Hematopoietic multipotent progenitor cell treated with erythropoietin and hydrocortisone succinate and interleukin-3 and kit ligand, for 4 days (in vitro differentiated cells): ENCODE measurements around the gene ARHGEF19.
"Not testable (repeated sequence)": the region's sequence is repeated elsewhere in the genome, so short reads cannot be mapped to it uniquely, and the experiment has no call there.

Source experiments
- DNase-seq: peaks from one replicate; pipeline ENCODE4 v3.0.0-alpha.2; 2015

ARHGEF19 gene

DNA sequence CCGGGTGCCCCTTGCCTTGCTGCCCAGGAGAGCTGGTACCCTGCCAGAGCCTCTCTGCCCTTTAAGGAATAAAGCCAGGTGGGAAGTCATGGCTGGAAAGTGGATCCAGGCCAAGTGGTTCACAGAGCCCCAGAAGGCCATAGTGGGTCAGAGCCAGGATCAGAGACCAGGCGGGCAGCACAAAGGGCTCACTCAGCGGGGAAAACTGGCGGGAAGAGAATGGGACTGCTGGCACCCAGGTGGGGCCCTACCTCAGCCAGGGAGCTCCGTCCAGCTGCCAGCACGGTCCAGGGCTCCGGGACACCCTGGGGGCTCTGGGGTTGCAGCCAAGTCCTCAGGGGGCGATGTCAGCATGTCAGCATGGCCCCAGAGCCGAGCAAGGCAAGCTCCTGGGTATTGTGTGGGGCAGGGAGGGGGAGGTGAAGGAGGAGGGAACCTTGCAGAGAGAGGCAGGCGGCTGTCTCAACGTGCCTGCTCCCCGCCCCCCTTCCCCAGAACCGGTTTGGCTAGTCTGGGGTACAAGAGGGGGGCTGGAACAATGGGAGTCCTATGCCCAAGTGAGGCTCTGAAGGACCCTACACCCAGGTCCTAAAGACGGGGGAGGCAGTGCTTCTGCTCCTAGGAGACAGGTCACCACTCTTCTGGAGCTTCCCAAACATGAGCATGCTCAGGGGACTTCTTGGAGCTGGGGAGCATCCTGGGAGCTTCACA is at the start of gene ARHGEF19:
TSS of gene ARHGEF19 (minus strand) at position 402 of the 711 bp plus-strand sequence. CDS start 3,598 bp downstream, outside the sequence.
- DNase-seq = no peak

DNA sequence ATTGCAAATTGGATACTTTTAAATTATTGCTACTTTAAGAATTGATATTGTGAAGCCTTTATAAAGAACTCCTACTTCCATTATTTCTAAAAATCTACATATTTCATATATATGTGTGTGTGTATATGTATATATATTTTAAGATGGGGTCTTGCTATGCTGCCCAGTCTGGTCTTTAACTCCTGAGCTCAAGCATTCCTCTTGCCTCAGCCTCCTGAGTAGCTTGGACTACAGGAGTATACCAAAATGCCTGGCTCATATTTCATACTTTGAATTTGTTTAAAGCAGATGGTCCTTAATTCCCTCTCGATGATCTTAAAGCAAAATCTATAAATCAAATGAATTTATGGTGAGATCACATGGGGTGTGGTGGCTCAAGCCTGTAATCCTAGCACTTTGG is 49.6 kb upstream of the ARHGEF19 start:
- DNase-seq = no peak

DNA sequence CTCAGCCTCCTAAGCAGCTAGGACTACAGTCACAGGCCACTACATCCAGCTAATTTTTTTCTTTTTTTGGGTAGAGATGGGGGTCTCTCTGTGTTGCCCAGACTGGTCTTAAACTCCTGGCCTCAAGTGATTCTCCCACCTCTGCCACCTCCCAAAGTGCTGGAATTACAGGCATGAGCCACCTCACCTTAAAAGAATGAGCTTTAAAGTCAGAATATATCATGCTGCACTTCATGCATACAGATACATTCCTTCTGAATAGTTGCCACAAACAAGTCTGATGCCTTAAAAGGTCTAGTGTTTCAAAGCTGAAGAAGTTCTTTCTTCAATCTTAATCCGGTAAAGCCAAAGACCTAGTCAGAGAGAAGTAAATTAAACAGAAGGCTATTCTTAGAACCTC is 48.4 kb upstream of the ARHGEF19 start:
- DNase-seq = no peak

DNA sequence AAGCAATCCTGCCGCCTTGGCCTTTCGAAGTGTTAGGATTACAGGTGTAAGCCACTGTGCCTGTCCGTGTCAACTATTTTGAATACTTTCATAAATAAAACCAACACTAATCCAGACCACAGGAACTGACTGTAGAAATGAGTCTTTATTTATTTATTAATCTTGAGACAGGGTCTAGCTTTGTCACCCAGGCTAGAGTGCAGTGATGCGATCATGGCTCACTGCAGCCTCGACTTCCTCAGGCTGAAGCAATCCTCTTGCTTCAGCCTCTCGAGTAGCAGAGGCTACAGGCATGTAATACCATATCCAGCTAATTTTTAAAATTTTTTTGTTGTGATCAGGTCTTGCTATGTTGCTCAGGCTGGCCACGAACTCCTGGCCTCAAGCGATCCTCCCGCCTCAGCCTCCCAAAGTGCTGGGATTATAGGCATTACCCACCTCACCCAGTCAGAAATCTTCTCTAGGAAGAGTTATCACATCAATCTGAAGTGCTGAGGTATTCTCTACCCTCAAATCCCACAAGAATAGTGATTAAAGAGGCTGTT is 46.2 kb upstream of the ARHGEF19 start:
- DNase-seq = no peak

DNA sequence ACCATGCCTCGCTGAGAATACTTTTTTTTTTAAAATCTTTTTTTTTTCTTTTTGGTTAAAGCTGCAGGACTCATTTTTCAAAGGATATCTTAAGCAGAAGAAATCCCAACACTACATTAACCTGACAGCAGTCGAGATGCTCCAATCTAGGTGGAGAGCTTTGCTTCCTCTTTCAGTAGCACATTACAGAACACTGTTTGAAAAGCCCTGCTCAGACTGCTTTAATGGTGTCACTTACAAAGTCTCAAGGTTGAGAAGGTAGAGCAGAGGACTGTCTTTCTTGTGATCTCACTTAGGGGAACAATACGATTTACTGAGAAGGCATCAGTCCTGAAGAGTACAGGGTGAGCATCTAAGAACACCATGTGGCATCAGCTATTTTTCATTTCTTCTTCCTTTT is 45.5 kb upstream of the ARHGEF19 start:
- DNase-seq = no peak

DNA sequence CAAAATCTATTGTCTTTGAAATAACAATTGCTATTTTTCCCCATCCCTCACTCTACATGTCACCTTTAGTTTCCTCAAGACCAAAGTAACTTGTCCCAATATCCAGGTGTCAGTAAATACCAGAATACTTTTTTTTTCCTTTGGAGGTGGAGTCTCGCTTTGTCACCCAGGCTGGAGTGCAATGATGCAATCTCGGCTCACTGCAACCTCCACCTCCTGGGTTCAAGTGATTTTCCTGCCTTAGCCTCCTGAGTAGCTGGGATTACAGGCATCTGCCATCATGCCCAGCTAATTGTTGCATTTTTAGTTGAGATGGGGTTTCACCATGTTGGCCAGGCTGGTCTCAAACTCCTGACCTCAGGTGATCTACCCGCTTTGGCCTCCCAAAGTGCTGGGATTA is 45.1 kb upstream of the ARHGEF19 start:
- not testable (repeated sequence) for DNase-seq

DNA sequence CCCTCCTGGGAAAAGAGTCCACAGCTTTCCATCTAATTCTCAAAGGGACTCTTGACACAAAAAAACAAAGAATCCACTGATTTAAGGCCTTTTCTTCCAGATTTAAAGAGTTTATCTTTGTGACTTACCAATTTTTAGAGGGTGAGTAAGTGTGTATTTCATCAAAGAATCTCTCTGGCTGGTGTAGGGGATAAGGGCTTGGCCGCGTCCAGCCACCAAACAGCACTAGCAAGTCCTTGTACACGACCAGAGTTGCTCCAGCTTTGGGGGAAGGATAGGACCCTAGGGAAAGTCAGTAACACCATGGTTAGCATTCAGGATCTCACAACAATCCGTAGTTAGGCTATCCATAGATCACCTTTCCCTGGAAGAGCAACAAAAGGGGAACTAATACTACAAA is 44.0 kb upstream of the ARHGEF19 start:
- no peak for DNase-seq

DNA sequence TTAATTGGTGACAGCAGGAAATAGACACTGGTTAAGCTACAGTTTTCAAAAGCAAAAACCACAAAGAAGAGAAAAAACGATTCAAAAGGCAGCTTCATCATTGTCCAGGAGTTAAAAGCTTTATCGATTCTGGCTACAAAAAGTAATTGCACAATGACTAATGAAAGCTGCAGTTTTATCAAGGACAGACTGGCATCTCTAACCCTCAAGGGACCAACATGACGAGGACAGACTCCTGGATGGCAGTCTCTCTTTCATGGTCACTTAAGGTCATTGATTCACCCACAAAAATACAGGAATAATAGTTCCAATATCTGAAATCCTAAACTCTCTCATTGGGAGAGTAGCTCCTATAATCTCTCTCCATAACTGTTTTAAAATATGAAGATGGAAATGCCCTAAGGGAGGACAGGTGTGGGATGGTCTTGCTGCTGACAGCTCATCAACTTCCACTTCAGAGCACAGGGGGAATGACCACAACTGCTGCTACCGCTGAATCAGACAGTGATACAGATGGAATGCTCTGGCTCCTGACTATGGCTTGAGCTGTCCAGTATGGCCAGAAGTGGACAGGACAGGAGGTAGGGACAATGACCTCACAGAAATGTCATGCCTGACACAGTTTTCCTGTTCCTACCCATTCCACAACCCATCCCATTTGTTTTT is 41.9 kb upstream of the ARHGEF19 start:
- DNase-seq = no peak

DNA sequence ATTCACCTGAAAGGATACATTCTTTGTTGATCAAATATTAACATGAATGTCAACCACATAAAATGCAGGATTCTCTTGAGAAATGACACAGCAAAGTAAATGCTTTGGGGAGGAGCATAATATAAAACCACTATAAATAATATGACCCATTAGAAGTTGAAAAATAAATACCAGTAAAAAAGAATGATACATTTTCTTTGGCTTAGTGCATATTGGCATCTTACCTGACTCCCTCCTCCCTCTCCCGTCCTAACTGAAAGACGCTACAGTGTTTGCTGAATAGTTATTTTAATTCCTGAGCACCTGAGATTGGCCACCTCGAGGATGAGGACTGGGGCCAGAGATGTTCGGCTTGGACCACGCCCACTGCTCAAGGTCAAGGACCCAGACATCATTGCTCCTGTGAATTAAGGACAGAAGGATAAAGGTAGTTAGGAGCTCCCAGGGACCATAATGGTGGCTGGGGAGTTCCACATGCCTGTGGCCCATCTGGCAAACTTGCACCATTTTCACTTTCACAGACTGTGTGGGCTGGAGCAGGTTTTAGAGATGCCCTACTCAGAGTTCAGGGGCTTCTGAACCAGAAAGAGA is 41.0 kb upstream of the ARHGEF19 start:
- DNase-seq = no peak

DNA sequence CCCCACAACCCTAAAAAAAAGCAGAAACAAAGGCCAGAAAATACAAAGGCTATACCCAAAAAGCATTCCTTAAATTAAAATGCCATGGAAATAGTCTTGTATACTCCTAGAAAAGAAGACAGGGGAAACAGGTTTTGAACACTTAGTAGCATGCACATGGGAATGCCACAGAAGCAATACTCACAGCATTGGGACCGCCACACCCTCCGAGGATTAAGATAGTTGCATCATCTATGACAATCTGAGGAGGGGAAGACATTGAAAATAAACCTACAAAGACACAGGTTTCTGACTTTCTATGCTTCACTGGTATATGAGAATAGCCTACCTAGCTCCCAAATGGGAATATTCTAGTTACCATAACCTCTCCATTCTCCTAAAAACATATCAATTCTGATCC is 40.5 kb upstream of the ARHGEF19 start:
- no peak for DNase-seq

DNA sequence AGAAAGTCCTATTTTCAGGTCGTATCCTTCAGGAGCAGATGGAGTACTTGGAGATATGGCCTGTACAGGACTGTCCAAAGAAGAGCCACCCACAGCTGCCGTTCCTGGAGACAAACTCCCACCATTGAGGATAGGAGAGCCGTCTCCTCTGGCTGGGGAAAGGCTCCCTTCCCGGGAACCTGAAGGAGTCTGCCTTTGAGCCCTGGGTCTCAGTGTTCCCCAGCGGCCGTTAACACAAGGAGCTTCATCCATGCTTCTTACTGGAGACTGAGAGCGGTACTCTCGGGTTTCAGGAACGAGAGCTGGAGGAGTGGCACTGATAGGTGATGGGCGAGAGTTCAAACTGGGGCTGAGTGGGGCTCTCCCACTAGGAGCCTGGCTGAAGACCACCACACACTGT is 38.9 kb upstream of the ARHGEF19 start:
- DNase-seq = no peak

DNA sequence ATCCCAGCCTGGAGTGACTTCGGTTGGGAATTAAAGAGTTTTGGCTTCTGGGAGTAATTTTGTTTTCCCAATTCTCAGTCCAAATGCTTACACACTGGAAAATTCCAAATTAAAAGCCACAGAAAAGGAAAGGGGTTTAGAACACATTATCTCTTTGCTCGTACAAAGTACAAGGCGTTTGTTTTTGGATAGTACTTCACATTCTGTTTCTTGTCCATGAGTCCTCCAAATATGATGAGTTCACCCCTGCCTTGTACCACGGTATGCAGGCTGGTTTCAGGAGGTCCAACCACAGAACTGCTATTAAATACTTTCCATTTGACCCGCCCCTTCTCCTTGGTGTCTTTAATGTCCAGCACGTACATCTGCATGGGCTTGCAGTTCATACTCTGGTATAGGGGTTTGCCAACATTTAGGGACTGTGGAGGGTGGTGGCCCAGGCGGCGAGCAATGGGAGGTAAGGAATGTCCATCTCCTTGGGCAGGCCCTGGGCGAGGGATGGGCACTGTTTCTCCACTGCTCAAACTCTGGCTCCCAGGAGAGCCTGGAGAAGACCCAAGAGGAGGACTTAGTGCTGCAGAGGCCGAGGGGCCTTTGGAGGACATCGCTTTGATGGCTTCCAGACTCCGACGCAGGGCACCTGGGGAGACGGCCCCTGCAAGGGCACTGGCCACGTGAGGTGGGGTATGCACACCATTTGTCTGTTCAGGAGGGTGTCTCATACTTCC is 38.2 kb upstream of the ARHGEF19 start:
- no peak for DNase-seq

DNA sequence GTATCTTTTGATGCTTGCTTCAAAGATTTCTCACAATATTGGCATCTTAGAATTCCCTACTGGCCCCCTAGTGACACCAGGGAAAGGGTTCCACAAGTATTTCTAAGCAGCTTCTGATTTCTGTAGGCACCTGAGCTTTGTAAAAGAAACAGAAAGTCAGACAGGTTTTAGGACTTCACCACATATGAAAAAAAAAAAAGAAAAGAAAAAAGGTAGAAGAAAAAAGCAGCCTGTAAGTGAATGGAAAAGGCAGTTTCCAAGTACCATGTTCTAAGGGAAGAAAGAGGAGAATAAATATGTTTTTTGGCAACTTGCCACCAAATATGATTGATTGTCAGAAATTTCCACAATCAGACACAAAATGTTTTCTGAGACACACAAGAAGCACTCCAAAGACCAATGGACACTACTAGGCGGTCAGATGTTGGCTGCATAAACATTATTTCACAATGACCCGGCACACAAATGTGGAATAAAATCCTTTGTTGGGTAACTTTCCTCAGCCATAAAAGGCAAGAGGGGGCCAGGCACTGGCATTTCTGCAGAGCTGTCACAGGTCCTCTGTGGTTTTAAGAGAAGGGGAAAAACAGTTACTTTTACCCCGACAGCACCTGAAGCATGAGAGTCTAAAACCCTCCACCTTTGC is 37.3 kb upstream of the ARHGEF19 start:
- peak; percentile 46 for DNase-seq

DNA sequence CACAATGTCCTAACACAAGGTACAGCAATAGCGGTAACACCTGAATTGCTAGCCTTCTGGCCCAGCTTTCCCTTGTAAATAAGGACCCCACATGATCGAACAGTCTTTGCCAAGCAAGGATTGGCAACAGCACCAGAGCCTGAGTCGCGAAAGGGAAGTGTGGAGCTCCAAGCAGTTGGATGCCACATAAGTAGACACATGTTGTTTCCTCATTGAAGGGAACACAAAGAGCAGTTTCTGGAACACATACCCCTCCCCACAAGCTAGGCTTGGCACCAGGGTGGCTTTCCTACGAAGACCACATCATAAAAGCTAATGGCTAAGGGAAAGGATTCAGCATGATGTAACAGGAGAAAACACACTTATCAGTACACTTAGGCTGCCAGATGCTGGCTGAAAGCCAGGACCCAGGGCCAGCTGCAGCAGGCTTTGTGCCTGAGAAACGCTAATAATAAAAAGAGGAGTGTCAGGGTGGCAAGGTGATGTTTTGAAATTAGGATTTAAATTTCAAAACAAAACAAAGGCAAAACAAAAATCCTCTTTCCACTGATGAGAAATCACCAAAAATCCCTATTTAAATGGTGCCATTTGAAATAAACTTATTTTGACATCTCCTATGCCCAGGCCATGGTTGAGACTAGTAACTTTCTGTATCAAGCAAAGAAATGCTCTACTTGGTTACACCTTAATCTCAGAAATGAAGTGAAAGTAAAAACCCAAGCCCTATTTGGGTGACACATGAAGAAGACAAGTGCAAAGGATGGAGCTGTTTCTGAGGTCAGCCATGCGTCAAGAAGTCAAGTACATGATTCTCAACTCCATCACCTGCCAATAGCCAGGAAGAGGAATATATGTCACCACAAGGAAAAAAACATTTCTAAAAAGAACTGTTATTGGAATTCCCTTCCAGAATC is 36.4 kb upstream of the ARHGEF19 start:
- DNase-seq = peak; percentile 95

DNA sequence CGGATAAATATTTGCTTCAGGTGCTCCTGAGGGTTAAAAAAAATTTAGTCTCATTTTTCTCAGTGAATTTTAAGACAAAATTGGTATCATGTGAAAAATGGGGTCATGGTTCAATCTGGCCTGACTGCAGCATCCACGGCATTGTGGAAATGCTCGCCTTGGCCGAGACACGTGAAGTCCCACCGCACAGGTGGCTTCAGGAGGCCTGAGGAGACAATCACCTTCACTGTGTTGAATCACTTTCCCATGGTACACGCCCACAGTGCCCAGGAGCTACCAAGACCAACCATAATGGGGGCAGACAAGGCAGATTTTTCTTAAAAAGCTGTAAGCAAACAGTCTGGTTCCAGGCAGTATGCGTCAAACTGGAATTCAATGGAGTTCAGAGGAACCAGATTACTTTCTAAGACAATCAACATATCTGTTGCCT is 35.6 kb upstream of the ARHGEF19 start:
- DNase-seq = no peak

DNA sequence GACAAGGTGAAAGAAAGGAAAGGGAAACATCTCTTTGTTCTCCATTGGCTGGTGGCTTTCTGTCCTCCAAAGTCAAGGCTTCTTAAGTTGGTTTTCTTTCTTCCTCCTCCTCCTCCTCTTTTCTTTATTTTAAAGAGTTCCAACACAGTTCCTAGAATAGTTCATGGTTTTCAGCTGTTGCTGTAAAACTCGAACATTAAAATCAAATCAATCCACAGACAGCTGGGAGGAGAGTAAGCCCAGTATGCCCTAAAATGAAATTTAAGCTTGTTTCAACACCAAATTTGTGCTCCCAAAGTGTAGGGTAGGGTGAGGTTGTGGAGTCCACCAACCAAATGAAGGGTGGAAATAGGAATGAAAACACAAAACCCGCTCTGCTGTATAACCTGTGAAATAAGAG is 35.0 kb upstream of the ARHGEF19 start:
- DNase-seq = no peak

DNA sequence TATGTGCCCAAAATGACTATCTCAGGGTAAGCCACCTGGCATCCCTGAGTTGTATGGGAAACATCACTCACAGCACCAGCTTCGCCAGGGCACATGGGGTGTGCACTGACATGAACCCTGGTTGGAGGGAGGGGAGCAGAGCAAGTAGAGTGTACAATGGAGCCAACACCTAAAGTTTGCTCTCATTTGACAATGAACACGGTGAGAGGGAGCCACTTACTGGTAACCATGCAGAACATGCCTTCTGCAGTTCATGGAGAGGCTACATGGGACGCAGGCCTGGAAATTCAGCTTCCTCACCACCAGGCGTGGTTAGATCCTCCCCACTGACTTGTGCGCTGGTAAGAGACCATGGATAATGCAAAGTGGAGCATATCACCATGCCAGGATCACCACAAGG is 34.5 kb upstream of the ARHGEF19 start:
- no peak for DNase-seq

DNA sequence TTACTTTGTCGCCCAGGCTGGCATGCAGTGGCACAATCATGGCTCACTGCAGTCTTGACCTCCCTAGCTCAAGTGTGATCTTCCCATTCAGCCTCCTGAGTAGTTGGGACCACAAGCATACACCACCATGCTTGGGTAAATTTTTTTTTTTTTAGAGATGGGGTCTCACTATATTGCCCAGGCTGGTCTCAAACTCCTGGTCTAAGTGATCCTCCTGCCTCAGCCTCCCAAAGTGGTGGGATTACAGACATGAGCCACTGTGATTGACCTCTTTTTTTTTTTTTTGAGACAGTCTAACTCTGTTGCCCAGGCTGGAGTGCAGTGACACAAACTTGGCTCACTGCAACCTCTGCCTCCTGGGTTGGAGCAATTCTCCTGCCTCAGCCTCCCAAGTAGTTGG is 33.8 kb upstream of the ARHGEF19 start:
- DNase-seq = not testable (repeated sequence)

DNA sequence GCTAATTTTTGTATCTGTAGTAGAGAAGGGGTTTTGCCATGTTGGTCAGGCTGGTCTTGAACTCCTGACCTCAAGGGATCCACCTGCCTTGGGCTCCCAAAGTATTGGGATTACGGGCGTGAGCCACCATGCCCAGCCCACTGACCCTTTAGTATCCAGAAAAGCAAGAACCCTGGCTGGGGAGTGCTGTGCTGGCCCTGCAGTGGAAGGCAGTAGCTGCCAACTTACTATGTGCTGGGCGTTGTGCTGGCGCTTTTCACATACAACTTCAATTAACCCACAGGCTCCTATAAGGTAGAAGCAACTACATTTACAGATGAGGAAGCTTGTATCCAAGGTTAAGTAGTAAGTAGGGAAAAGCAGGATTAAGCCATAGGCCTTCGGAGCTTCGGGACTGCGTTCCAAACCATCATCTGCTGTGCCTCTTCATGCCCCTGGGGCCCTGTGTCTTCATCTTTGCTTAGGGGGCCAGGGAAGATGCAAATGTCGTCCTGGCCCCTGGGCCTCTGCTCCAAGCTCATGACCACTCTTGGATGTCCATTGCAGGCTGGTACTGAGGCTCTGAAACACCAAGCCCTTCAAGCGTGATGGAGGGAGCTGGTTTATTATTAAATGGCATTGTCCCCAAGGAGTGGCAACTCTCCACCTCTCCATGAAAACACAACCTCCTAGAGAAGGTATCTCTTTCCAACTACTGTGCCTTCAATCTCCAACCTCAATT is 33.2 kb upstream of the ARHGEF19 start:
- no peak for DNase-seq

DNA sequence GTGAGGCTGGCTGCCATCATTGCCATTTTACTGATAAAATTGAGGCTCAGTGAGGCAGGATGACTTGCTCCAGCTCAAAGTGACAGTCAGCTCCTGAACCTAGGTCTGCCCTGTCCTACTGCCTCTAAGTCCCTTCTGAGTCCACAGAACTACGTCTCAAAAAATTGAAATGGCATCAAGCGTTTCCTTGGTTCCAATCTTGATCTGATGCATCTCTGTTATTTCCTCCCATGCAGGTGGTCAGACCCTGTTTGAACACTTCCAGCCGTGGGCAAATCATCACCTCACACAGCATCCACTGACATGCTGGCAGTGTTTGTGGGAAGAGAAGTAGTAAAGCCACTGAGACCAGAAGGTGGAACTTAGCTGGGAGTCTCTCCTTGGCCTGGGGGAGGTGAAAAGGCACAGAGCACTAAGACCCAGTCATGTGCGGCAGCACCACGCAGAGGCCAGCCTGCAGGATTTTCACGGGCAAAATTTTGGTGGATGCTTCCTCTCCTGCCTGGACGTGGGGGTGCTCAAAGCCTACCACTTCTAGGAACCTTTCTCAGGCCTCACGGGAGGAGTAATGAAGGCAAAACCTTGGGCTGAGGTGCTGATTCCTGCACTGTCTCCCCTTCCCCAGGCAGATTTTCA is 32.3 kb upstream of the ARHGEF19 start:
- no peak for DNase-seq
